Vagina (tissue), 2 donors: ENCODE data around the gene DGKI. TPM values are rescaled to one million over a fixed set of nuclear protein-coding genes. Genes with fewer than 3 reads are reported as not detected.

ENCODE experiments used
- DNase-seq, 2 donors: peaks; one replicate each; pipeline ENCODE4 v3.0.0-alpha.2; 2017; ENCODE audit errors: extremely low spot score in 2 of 2
- H3K27ac ChIP-seq: fragments of 200-600 bp; sonication (generic); one replicate; pipeline ENCODE4 v1.5.1; 2019
- H3K27me3 ChIP-seq: fragments of 200-600 bp; sonication (generic); one replicate; pipeline ENCODE4 v1.5.1; 2019
- H3K36me3 ChIP-seq, 2 donors: fragments of 200-600 bp; sonication (generic); one replicate each; pipeline ENCODE4 v1.5.1; 2017 to 2019
- H3K4me1 ChIP-seq: fragments of 200-600 bp; sonication (generic); one replicate; pipeline ENCODE4 v1.5.1; 2019
- H3K4me3 ChIP-seq, 2 donors: fragments of 200-600 bp; sonication (generic); 1 replicate in 1 of 2; 2 replicates in 1 of 2; pipeline ENCODE4 v1.5.1; 2016 to 2019
- H3K9me3 ChIP-seq: fragments of 200-600 bp; sonication (generic); one replicate; pipeline ENCODE4 v1.5.1; 2019
- CTCF ChIP-seq, 3 experiments: fragments of 450-650 bp in 2 of 3; fragments of 200-600 bp in 1 of 3; sonication (generic) in 1 of 3; IDR thresholded peaks; one replicate each; pipeline ENCODE4 v1.5.1; 2017 to 2019; ENCODE audit warnings: antibody characterized with exemption in 3 of 3, mild to moderate bottlenecking in 2 of 3, moderate library complexity in 2 of 3
- POLR2A ChIP-seq, 2 donors: fragments of 450-650 bp; IDR thresholded peaks; one replicate each; pipeline ENCODE4 v1.6.1; 2017; ENCODE audit warnings: antibody characterized with exemption in 2 of 2, mild to moderate bottlenecking in 2 of 2, moderate library complexity in 2 of 2
- POLR2AphosphoS5 ChIP-seq, 2 donors: sonication (generic); formaldehyde crosslinking; IDR thresholded peaks; one replicate each; pipeline ENCODE4 v1.9.0; 2017; ENCODE audit warnings: antibody characterized with exemption in 2 of 2, mild to moderate bottlenecking in 2 of 2, low read depth in 1 of 2; ENCODE audit not compliant: insufficient read depth in 1 of 2
- intact Hi-C: fragments of 100-400 bp; cut with DNase I; formaldehyde crosslinking; loops from one replicate; pipeline ENCODE4 v1.15.1; 2023
- total RNA-seq: library from RNA; depleted of rRNA; stranded (reverse); fragments of >200 nt; gene quantifications from one replicate; pipeline ENCODE4 v1.2.3, GENCODE V29; 2016

DGKI gene
- total RNA-seq, 1 donor from 2014 or later = 1.2 TPM

GRCh38 chr7:137878333-137878961 lies 31.7 kb upstream of the DGKI start:
- Histone ChIP-seq H3K27me3 (no peaks in the 10 kb centered on the region), H3K4me3 (no peak overlapping the region), H3K4me1 (peaks cover 42% of the 10 kb centered on the region), H3K9me3 (no peaks in the 10 kb centered on the region), H3K36me3 (peaks cover 9 to 28% of the 10 kb centered on the region in 2 donors), H3K27ac (peak overlapping the region; percentile 51)
- TF ChIP-seq POLR2A (IDR thresholded peaks at IDR 0.05) (no peak), CTCF (IDR thresholded peaks at IDR 0.05) (no peak), POLR2AphosphoS5 (IDR thresholded peaks at IDR 0.05; ENCODE audit: insufficient read depth in 1 of 2, low read depth in 1 of 2) (peak in 1 of 2 donors; percentile 23)
- intact Hi-C loops = no loop called here
- peak in 1 of 2 donors; percentile 94 for DNase-seq

- DNase-seq = no peak
- Histone ChIP-seq H3K4me3 (no peak overlapping the region), H3K36me3 (peaks cover 9 to 16% of the 10 kb centered on the region in 2 donors), H3K9me3 (no peaks in the 10 kb centered on the region), H3K27me3 (no peaks in the 10 kb centered on the region), H3K4me1 (peaks cover 42% of the 10 kb centered on the region), H3K27ac (peak overlapping the region; percentile 51)
- TF ChIP-seq CTCF (IDR thresholded peaks at IDR 0.05) = no peak
- TF ChIP-seq POLR2AphosphoS5 (IDR thresholded peaks at IDR 0.05; ENCODE audit: insufficient read depth in 1 of 2, low read depth in 1 of 2) = no peak
- TF ChIP-seq POLR2A (IDR thresholded peaks at IDR 0.05) = no peak
- intact Hi-C loops = no loop called here
Observed at GRCh38 chr7:137877027-137877675, 30.4 kb upstream of the DGKI start.

GRCh38 chr7:137875746-137876145 lies 29.0 kb upstream of the DGKI start:
- H3K4me1 ChIP-seq = peaks cover 42% of the 10 kb centered on the region
- H3K4me3 ChIP-seq = no peak overlapping the region
- no peaks in the 10 kb centered on the region for H3K9me3 ChIP-seq
- no peak for DNase-seq
- TF ChIP-seq POLR2A (IDR thresholded peaks at IDR 0.05) (no peak), CTCF (IDR thresholded peaks at IDR 0.05) (no peak), POLR2AphosphoS5 (IDR thresholded peaks at IDR 0.05; ENCODE audit: insufficient read depth in 1 of 2, low read depth in 1 of 2) (no peak)
- intact Hi-C loops = no loop called here
- no peak overlapping the region for H3K27ac ChIP-seq
- peaks cover 0 to 4% of the 10 kb centered on the region in 2 donors for H3K36me3 ChIP-seq
- no peaks in the 10 kb centered on the region for H3K27me3 ChIP-seq

- H3K27ac ChIP-seq = peak overlapping the region; percentile 12
- no peak overlapping the region for H3K4me3 ChIP-seq
- intact Hi-C loops = no loop called here
- no peaks in the 10 kb centered on the region for H3K9me3 ChIP-seq
- H3K36me3 ChIP-seq = peaks cover 0 to 4% of the 10 kb centered on the region in 2 donors
- no peak for DNase-seq
- TF ChIP-seq CTCF (IDR thresholded peaks at IDR 0.05) (no peak), POLR2A (IDR thresholded peaks at IDR 0.05) (no peak), POLR2AphosphoS5 (IDR thresholded peaks at IDR 0.05; ENCODE audit: insufficient read depth in 1 of 2, low read depth in 1 of 2) (no peak)
- peaks cover 26% of the 10 kb centered on the region for H3K4me1 ChIP-seq
- H3K27me3 ChIP-seq = no peaks in the 10 kb centered on the region
Observed at GRCh38 chr7:137873979-137874777, 27.4 kb upstream of the DGKI start.
